HG02571 (cell line): ENCODE data around the gene REG3G.

ENCODE experiments used
- ATAC-seq: cut with Tn5 transposase; IDR thresholded peaks from one replicate; pipeline ENCODE4 v1.9.1; 2021; ENCODE audit warnings: mild to moderate bottlenecking, moderate library complexity; ENCODE audit not compliant: unreplicated experiment

REG3G gene

DNA sequence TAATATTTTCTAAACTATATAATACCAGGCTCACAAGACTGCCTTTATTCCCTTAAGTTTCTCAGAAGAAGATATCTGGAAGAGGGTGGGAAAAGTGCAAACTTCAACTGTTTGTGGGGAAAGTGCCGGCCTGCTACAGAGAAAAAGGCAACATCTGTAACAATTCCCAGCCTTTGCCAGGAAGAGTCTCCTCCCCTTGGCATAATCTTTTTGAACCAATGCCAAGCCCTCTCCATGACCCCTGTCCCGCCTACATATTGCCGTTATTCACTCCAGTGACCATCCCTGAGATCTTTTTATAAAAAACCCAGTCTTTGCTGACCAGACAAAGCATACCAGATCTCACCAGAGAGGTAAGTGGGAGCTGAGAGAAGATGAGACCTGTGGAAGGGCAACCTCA, at the start of gene REG3G:
TSS of gene REG3G (plus strand) at position 282 of the 400 bp plus-strand sequence. CDS start 392 bp downstream, outside the sequence.
- ATAC-seq = no peak

DNA sequence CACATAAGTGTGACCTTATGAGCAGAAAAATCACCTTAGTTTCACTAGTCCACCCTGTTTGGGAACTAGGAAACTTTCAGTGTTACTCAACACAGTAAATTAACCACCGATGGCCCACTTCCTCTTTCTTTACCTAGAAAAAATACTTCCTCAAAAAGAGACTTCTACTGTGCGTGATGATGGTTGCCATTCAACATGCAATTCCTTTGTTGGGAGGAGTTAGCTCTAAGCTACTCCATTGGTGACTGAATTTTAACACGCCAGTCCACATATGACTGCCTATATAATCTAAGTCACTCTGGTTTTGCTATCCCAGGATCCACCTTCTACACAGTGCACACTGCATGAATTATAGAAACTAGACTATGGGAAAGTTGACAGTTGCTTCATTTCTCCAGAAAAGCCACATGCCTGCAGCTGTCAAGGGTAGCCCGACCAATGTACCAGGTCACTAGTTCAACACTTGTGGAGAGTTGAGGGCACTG, 47.8 kb upstream of the REG3G start:
- peak; percentile 98 for ATAC-seq

DNA sequence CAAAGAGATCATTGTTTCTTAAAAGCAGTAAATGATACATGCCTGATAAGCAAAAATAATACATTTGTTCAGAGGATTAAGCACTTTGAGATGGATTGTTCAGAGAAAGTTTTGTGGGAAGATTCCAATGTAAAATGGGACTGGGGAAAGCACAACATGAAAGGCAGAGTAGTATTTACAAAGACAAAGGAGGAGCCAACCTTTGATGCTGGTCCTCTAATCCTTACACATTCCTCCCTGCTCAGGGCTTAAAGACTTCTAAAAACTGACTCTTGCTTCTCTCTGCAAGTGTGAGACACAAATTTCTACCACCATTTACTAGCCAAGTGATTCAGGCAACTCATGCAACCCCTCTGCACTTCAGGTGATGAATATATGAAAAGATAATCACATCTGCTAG, 47.2 kb upstream of the REG3G start:
- no peak for ATAC-seq

DNA sequence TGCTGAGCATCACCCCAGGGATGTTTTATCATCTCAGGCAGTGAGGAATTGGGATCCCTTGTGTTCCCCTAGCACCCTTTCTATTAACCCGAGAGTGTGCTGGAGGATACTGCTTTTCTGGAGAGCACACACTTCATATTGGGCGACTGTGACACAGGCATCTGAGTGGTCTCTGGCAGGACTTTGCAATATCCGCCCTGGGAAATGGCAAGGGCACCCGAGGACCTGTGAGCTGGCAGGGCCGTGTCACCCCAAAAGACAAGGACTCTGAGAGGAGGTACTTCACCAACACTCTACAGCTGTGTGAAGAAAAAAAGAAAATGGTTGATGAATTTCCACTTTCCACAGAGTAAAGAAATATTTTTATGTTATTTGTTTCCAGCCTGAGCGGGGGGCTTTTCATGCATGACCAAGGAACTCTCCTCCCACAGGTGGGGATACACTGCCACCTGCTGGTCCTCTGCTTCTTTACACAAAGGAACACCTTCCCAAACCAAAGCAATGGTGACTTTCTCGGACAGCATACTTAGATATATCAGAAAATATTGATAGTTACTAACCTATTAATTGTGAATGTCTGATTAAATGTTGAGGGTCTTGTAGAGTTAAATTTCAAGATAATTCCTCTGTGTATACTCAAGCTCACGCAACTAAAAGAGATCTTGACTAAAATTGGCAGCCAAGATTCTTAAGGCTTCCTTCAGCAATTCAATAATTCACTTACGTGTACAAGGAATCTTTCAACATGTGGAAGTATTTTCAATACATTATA, 45.9 kb upstream of the REG3G start:
- peak; percentile 38 for ATAC-seq

DNA sequence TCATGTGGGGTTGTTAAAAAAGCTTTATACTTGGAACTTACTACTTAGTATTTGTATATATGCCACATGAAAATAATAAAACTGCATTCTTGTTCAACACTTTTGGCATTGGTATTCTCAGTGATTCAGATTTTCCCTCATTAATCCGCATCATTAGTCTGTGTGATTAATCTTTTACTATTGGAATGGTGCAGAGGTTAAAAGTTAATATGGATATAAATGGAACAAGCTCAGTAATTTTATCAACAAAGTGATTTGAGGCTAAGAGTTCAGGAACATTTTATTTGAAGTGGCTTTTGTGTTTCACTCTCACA, 45.4 kb upstream of the REG3G start:
- ATAC-seq = no peak

DNA sequence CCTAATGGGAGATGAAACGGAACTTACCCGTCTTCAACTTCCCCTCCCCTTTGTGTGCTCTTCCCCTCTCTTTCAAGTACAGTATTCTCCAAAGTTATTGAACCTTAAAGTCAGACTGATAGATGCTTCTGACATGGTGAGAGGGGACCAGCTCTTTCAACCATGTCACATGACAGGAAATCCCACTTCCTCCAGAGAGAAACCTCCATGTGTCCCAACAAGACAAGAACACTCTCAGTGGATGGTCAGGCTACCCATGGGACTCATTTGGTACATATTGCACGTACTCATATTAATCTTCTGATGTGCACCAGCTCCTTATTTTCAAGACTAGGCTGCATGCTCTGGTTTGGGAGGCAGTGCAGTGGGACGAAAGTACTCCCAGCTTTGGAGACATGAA, 44.6 kb upstream of the REG3G start:
- ATAC-seq = no peak

DNA sequence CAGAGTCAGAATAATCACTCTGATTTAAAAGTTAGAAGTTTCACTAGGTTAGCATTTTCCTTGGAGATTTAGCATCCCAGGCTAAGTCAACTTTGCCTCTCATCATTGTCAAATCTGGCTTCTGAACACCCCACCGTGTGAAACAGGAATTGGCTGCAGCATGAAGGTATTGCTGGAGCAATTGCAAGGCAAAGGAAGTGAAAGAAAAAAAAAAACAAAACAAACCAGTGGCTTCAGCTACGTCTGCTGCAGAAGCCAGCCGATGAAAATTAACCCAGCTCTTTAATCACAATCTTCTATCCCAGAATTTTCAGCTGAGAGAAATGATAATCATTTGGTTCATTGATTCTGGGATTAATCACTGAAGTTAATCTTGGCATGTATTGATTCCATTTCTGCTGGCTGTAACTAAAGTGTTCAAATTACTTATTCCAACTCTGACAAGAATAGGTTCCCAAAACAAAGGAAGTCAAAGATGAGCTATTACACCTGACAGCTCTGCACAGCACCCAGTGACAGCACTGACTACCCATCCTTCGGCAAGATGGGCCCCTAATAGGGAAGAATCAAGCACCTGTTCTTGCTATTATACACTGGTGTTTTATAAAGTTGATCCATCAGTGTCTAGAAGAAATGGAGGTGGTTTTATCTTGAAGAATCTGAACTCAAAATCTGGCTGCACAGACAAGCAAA, 42.7 kb upstream of the REG3G start:
- no peak for ATAC-seq

DNA sequence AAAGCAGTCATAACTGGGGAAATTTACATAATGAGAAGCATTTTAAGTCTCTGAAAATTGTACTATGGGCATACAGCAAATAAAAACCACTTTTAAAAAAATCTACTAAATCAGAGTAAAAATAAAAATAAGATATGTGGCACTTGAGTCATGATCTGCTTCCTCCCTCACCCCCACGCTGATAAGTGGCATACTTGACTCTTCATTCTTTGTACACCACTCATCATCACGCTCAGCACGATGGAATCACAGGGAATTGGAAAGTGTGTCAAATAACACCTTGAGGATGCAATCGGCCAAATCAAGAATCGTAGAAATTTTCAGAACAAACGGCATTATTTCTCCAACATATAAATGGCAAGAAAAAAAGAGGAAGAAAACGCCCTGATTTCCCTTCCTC, 41.1 kb upstream of the REG3G start:
- ATAC-seq = no peak

DNA sequence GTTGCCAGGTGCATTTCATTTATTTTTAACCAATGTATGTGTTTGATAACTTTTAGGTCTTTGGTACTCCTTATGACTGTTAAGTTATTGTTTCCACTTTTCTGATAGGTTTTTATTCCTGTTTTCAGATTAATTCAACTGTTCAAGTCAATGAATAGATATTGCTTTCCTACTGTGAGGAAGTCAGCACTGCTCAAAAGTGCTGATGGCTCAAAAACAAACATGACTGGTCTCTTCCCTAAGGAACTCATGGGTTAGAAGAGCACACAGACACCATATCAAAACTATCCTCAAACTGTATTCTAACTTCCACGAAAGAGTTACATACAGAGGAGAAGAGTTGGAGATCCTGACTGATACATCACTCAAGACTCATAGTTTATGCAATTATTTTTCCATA, 39.9 kb upstream of the REG3G start:
- no peak for ATAC-seq

DNA sequence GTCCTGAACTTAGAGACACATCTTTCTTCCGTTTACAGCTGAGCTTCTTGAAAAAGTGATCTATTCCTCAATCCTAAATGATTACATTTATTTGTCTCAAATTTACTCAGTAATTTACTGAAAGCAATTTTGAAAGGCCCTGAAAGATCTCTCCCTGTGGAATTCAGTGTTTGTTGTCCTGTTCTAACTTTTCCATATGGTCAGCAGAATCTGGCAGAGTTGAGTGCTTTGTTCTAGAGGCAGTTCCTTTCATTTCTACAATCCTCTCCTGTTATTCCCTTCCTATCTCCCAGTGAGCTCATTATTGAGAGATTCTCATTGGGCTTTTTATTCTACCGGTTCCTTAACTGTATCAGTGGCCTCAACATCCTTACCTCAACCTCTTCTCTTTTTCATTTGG, 36.5 kb upstream of the REG3G start:
- ATAC-seq = no peak

DNA sequence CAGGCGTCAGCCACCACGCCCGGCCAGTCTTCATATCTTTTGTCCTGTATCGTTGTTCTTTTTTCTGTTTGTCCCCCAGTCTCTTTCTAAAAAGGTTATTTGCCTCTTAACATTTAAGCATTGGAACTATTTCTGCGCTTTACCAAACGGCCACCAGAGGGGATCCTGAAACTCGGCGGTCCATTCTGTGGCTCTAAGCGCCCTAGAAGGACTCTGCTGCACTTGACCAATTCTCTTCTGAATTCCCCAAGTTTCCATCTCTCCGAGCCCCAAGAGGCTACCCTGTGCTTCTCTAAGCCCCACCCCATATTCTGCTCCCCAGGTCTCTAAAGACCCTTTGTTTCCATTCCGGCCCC, 33.1 kb upstream of the REG3G start:
- no peak for ATAC-seq

DNA sequence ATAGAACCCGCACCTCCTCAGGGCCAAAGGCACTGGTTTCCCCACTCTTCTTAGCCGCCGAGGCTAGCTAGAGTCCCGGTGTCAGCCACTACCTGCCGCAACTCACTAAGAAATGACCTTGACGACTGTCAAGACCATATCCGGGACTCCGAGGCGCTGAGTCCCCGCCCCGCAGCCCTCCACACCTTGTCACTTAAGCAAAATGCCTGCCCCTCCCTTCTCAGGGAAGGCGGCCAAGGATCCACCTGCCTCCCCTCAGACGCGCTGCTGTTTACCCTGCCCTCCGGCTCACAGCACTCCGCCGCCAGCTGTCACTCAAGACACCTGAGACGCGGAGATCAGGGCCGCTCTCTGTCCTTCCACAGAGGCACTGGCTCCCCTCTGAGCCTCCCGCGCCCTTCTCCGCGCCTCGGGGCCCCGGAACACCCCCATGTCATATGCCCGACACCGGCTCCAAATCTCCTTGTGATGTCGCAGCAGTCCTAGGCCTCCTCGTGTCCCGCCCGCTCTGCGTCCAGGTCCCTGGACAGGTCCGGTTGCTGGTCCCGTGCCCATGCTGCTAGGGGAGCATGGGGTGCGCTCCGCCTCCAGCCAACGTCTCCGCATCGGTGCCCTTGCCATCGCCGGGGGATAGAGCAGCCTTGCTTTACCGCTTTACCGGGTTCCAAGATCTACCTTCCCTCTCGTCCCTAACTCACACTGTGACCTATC, 32.5 kb upstream of the REG3G start:
- ATAC-seq = no peak

DNA sequence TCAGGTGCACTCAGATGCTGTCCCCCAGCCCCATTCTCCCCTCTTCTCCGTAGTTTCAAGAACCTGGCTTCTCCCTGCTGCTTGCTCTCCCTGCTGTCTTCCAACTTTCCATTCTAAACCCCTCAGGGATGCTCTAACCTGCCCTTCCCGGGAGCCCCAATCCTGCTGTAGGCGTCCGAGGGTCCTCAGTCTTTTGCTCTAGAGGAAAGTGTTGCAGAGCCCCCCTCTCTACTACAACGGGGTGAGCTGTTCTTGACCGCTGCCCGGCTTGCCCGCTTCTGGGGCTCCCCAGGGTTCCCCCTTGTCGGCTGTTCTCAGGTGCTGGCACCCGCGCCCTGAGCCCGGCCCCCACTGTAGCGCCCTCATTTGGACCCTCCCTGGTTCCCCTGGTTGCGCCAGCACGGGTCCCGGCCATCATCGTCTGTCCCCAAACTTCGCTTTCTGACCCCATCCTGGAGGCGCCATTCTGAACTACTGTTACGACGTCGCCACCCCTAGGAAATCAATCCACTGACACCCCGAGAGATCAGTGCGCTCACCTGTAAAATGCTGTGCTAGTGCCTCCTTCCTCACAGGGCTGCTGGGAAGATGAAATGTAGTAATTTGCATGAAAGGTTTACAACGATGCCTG, 31.9 kb upstream of the REG3G start:
- no peak for ATAC-seq

DNA sequence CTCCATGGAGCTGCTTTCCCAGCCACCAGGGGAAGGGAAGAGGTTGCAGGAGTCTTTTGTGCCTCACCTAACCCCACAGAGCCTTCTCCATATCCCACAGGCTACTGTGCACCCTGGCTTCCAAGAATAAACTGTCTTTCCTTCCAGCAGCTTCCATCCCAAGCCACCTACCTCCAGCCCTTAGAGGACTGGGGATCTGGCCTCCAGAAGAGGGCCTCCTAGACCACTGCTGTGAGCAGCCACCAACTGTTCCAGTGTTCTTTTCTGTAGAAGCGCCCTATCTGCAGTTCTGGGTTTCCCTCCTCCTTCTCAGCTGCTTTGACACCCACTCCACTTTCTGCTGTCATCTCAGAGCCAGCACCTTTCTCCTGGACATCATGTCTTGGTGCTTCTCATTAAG, 30.7 kb upstream of the REG3G start:
- no peak for ATAC-seq

DNA sequence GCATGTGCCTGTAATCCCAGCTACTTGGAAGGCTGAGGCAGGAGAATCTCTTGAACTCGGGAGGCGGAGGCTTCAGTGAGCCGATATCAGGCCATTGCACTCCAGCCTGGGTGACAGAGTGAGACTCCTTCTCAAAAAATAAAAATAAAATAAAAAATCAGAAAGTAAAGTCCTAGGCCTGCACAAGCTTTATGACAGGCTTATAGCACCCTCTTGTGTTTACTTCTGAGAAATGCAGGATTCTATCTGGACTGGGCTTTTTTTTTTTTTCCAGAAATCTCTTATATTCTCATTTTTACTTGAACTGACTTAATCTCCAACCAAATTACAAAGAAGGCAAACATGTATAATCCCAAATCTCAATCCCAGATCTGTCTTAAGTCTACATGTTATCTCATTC, 26.1 kb upstream of the REG3G start:
- no peak for ATAC-seq

DNA sequence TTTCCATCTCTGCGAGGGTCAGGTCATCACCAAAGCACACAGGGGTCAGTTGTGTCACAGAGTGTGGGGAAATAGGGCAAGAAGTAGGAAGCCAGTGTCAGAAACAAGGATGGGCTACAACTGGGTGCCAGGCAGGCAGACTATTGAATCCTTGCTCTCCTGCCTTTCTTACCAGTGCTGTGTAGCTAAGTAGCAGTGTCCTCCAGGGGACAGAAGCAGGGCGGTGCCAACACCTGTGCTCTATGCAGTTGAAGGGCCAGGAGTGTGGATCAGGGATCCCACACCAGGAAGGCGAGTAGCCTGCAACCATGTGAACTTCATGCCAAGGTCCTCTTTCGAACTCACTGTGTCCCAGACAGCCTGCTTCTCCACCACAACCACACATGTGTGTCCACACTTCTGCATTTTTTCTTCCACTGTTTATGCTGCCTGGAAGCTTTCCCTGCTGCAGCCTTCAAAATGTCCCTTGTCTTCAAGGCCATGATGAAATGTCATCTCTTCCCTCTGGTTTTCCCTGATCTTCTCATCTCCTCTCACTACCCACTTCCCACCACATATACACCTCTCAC, 25.4 kb upstream of the REG3G start:
- no peak for ATAC-seq

DNA sequence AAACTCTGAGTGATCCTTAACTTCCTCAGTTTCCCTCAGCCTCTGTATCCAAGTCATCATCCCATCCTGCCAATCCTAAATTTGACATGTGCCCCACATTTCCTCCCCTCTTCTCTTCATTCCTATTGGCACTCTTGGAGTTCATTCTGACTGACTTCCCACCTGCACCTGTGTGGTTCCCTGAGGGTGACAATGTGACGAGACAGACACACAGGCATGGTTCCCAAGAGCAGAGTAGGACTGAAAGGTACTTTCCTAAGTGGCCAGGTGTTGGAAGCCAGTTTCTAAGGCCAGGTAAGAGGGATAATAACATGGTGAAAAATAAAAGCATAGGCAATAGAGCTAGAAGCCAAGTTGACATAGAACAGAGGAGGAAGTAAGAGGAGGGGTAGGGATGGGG, 24.2 kb upstream of the REG3G start:
- no peak for ATAC-seq

DNA sequence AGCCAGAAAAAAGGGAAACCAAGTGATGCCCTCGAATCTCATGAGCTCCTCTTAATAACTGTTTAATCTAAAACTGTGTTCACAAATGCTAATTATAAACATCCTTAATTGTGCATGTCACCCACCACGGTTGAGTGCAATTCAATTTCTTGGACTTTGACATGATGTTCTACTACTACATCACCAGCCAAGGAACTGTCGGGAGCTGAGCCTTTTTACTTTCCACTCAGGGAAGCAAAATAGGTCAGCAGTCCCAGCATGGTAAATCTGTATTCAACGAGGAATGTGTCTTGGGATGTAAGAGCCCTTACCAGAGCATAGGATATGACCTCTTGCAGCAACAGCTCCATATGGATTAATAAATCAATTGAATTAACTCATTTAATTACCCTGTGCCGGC, 20.8 kb upstream of the REG3G start:
- no peak for ATAC-seq

DNA sequence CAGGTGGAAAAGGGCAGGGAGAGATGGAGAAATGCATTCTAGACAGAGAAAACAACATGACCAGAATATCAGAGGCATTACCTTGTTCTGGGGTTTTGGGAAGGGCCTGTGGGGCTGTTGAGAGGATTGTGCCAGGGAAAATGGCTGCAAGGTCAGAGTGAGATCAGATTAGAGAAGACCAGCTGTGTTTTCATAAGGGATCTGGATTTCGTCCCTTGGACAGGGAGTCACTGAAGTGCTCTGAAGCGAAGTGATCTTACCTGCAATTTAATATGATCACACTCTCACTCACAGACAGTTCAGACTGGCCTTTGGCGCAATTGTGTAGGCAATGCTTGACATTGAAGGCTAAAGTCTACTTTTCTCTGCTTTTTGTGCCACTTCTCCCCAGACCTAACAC, 20.3 kb upstream of the REG3G start:
- ATAC-seq = no peak

DNA sequence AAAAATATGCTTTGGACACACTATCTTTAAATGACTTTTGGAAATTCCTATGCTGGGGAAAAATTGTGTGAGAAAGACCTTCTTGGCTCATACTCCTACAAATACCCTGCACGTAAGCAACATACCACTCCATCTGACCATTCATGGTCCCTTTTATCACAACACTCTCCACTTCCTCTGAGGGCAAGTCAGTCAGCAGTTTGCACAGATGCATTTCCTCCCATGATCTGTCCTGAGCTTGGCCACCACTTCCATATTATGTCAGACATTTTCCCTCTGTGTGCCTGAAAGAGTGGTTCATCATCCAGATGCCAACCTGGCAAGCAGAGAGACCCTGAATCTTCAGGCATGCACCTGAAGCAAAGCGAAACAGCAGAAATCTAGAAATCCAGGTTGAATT, 16.1 kb upstream of the REG3G start:
- no peak for ATAC-seq

DNA sequence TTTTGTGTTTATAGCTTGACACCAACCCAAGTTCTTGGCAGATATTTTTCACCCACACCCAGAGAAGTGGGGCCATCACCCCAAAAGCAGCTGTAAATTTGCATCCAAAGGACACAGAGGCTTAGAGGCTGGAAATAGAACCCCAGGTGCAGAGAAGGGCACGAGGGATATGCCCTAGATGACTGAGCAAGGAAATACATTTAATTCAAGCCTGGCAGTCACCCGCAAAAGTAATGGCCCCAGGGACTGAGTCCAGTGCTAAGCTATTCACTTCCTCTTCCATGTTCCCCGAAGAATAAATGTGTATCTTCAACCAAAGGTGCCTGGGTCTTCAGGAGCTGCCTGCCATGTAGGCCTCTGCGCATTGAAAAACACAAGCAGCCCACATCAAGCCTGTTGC, 14.0 kb upstream of the REG3G start:
- no peak for ATAC-seq
